ENCODE measurements around the gene OTUD3.

GRCh38 chr1:19844731-19845495 is 37.3 kb upstream of the OTUD3 start:
- TF ChIP-seq CTCF (IDR thresholded peaks at IDR 0.05) (no peak), POLR2A (IDR thresholded peaks at IDR 0.05; ENCODE audit: low read depth) (no peak)
